ENCODE data around the gene GEN1. TPM values are rescaled to one million over a fixed set of nuclear protein-coding genes. Genes with fewer than 3 reads are reported as not detected.

GEN1 gene
- polyA plus RNA-seq, 5 donors: 9.5 to 34.1 (median 20.1) TPM

- DNase-seq: peak in 1 of 2 donors; percentile 45
Observed at GRCh38 chr2:17752892-17753802, 791 bp upstream of the GEN1 start.

GRCh38 chr2:17754773-17755425, 961 bp downstream of the GEN1 start:
- DNase-seq: no peak

DNA sequence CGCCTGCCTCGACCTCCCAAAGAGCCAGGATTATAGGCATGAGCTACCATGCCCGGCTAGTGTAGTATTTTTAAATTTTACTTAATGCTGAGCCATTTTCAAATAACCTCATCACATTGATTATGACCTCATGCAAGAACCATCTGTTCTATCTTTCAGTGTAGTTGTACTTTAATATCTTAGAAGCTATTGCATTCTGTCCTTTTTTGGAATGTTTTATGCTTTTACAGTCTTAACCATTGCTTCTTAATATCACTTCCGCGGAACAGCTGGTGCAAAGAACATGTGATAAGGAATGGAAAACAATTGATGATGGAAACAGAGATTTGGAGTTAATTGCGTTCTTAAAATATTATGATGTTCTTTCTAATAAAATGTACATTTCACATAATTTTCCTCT, 2.7 kb downstream of the GEN1 start:
- no peak for DNase-seq

DNA sequence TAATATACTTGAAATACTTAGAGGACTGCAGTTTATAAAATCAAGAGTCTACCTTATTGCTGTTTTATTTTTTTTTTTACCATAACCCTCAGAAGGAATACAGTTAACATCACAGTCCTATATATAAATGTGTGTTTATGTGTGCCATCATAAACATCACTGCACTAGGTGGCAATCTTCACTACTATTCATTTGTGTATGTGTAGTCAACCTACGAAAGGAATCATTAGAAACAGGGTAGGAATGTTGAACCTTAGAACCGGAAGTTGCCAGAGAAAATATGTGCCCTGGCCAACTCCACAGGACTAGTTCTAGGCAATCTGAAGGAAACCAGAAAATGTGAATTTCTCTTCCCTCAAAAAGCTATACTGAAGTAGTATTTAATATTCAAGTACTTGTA, 3.4 kb downstream of the GEN1 start:
- no peak for DNase-seq

DNA sequence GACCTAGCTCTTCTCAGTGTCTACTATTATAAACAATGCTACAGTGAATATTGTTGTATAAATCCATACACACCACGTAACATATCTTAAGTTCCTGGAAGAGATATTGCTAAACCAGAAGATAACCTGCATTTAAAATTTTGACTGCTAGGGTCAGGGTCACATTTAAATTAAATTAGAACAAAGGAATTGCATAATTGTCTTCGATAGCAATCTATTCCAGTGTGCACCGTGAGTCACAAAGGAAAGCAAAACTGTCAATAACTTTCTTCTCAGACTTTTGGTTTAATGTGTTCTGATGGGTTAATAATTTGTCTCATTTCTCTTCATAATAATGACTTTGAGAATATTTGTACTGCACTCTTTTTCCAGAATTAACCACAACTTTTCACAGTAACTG, 4.2 kb downstream of the GEN1 start:
- DNase-seq: no peak

DNA sequence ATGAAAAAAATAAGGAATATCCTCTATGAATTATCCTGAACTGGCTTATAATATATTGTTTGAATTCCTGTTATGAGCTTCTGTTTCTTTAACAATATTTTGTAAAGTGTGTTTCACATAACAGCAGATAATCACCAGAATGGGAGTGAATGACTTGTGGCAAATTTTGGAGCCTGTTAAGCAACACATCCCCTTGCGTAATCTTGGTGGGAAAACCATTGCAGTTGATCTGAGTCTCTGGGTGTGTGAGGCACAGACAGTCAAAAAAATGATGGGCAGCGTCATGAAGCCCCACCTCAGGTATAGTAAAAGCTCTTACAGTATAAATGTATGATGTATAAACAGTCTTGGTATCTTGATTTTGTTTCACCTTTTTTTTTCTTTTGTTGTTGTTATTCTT, 5.9 kb downstream of the GEN1 start:
- no peak for DNase-seq

GRCh38 chr2:17762451-17762850, 8.5 kb downstream of the GEN1 start:
- DNase-seq: no peak

DNA sequence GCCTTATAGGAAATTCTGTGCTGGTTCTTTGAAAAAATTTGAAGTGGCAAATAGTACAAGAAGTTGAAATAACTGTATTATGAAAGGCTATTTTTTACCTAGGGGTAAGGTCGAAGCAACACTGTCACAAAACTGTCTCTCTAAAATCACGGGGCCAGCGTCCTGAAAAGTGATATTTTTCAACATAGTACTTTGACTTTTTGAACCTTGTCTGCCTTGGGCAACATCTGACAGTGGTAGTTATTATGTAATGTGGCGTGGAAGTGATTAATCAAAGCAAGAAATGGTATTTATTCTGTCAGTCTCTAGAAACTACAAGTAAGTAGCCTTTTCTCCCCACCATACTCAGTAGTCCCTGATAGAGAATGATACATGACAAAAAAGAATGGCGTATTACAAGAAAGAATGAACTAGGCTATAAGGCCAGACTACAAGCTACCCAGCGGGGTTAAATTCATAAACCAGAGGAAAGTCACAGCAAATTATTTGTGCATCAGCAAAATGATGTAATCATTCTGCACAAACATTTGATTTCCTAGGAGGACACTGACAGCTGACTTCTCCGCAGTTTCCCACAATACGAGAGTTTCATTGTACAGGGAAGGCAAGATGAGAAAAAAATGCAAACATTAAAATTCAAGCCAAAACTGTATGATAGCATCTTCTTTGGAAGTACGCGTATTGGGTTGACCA, 9.8 kb downstream of the GEN1 start:
- DNase-seq: no peak

- DNase-seq: no peak
Observed at GRCh38 chr2:17765398-17765797, 11.5 kb downstream of the GEN1 start.

DNA sequence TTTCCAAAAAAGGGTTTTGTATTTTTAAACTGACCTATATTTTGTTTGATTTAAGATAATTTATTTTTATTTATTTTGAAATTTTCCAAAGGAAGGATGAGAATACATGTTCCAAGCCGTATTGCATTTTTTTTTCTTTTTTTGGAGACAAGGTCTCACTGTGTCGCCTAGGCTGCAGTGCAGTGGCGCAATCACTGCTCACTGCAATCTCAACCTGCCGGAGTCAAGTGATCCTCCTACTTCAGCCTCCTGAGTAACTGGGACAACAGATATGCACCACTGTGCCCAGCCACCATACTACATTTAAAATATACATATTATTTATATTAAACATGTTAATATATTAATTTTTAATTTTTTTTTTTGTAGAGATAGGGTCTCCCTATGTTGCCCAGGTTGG, 15.0 kb downstream of the GEN1 start:
- no peak for DNase-seq

GRCh38 chr2:17771956-17772355, 18.0 kb downstream of the GEN1 start:
- DNase-seq: no peak

GRCh38 chr2:17772532-17772931, 18.6 kb downstream of the GEN1 start:
- no peak for DNase-seq

GRCh38 chr2:17780546-17780945, 26.6 kb downstream of the GEN1 start:
- no peak for DNase-seq

DNA sequence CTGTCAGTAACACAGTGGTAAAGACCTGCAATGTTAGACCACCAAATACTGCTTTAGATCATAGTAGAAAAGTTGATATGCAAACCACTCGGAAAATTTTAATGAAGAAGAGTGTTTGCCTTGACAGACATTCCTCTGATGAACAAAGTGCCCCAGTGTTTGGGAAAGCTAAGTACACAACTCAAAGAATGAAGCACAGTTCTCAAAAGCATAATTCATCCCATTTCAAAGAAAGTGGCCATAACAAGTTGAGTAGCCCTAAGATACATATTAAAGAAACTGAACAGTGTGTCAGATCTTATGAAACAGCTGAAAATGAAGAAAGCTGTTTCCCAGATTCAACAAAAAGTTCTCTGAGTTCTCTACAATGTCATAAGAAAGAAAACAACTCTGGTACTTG, 27.5 kb downstream of the GEN1 start:
- no peak for DNase-seq

DNA sequence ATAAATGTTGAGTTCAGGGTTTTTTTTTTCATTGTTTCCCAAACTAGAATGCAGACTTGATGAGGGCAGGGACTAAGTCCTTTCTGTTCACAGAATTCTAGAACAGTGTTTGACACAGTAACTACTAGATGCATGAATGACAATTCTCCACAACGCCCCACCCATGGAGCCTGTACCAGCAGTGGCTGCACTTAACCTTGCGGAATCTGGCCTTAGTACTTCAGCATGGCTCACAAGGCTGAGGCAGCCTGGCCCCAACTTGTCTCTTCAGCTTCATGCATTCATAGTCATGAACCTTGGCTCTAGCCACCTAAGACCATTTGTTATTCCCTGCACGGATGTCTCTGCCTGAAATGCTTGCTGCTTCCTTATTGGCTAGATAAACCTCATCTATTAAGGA, 32.8 kb downstream of the GEN1 start:
- DNase-seq: no peak

- DNase-seq: no peak
Observed at GRCh38 chr2:17788773-17789172, 34.8 kb downstream of the GEN1 start.

DNA sequence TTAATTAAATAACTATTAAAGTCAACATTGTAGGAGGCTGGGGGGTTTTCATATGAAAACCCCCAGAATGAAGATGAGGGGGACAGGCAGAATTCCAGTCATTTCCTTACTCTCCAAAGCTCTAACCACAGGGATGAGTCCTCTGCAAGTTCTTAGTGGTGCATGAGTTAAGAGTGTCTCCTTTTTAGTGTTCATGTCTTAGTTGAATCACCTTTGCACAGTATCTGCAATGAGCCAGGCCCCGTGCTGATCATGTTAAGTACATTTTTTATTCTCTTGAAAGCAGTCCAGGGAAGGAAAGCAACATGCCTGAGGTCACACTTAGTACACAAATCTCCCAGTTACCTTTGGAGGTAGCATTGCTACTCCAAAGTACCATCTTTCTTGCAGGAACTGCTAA, 36.6 kb downstream of the GEN1 start:
- DNase-seq: no peak

- peak; percentile 52 to 58 for DNase-seq
Observed at GRCh38 chr2:17791121-17791816, 37.3 kb downstream of the GEN1 start.

GRCh38 chr2:17791817-17792130, 37.8 kb downstream of the GEN1 start:
- peak in 1 of 2 donors; percentile 12 for DNase-seq

- no peak for DNase-seq
Observed at GRCh38 chr2:17792515-17792914, 38.6 kb downstream of the GEN1 start.

GRCh38 chr2:17793296-17793695, 39.4 kb downstream of the GEN1 start:
- no peak for DNase-seq

DNA sequence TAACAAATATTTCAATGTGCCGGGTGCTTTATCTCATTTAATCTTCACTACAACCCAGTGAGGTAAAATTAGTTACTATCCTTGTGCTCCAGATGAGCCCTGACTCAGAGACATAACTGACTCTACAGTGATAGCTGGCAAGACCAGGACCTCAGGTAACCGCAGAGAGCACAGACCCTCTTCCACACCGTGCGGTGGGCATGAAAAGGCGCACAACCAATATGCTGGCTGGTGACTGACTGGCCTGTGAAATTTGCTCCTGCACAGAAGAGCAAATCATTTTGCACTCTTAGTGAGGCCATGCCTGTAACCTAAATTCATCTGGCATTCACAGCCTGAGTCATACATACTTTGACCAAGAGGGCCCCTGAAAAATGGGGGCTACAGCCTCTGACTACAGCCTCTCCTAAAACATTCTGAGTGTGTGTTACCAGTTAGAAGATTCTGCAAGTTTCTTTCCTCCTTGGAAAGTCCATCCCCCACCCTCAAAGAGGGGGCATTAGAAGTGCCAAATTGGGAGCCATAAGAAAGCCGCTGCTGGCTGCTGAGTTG, 39.9 kb downstream of the GEN1 start:
- DNase-seq: no peak

Data from right lung (tissue), 5 donors.